H9 (cell line): ENCODE data around the gene BZW1. TPM values are rescaled to one million over a fixed set of nuclear protein-coding genes. Genes with fewer than 3 reads are reported as not detected.

Experiments
- DNase-seq: peaks from one replicate; pipeline ENCODE4 v3.0.0-alpha.2; 2017
- H2AFZ ChIP-seq: one replicate; pipeline ENCODE4 v1.6.1; 2013; ENCODE audit warnings: mild to moderate bottlenecking, low read length, control low read depth, moderate library complexity
- H2AK5ac ChIP-seq: 2 replicates; pipeline ENCODE4 v1.6.1; 2013; ENCODE audit warnings: low read length, control low read depth, mixed read lengths; ENCODE audit not compliant: insufficient read length
- H2BK120ac ChIP-seq: one replicate; pipeline ENCODE4 v1.6.1; 2013; ENCODE audit warnings: low read depth, mild to moderate bottlenecking, low read length, control low read depth, inconsistent platforms; ENCODE audit not compliant: poor library complexity, severe bottlenecking
- H2BK12ac ChIP-seq: 2 replicates; pipeline ENCODE4 v1.6.1; 2013; ENCODE audit warnings: low read length, control low read depth, mixed read lengths, low read depth; ENCODE audit not compliant: insufficient read length
- H2BK15ac ChIP-seq: 2 replicates; pipeline ENCODE4 v1.6.1; 2013; ENCODE audit warnings: low read depth, low read length, control low read depth
- H2BK20ac ChIP-seq: one replicate; pipeline ENCODE4 v1.6.1; 2013; ENCODE audit warnings: low read depth, mild to moderate bottlenecking, low read length, control low read depth, inconsistent platforms; ENCODE audit not compliant: poor library complexity, severe bottlenecking
- H2BK5ac ChIP-seq: 2 replicates; pipeline ENCODE4 v1.6.1; 2013; ENCODE audit warnings: low read length, control low read depth, mixed read lengths; ENCODE audit not compliant: insufficient read length
- H3K14ac ChIP-seq: 2 replicates; pipeline ENCODE4 v1.6.1; 2013; ENCODE audit warnings: low read length, control low read depth; ENCODE audit not compliant: insufficient read depth
- H3K18ac ChIP-seq: 2 replicates; pipeline ENCODE4 v1.6.1; 2013; ENCODE audit warnings: low read depth, mild to moderate bottlenecking, mixed read lengths, low read length, control low read depth; ENCODE audit not compliant: insufficient read length
- H3K23ac ChIP-seq: 2 replicates; pipeline ENCODE4 v1.6.1; 2013; ENCODE audit warnings: low read length, control low read depth, mixed read lengths, low read depth; ENCODE audit not compliant: insufficient read length
- H3K23me2 ChIP-seq: 2 replicates; pipeline ENCODE4 v1.6.1; 2013; ENCODE audit warnings: low read depth, mild to moderate bottlenecking, mixed read lengths, low read length, control low read depth; ENCODE audit not compliant: insufficient read length, poor library complexity, severe bottlenecking
- H3K27ac ChIP-seq: 2 replicates; pipeline ENCODE4 v1.5.1; 2013; ENCODE audit warnings: low read length, control low read depth, mixed read lengths, low read depth; ENCODE audit not compliant: insufficient read length
- H3K27me3 ChIP-seq: 2 replicates; pipeline ENCODE4 v1.6.1; 2013; ENCODE audit warnings: low read length, control low read depth, inconsistent platforms; ENCODE audit not compliant: insufficient read depth
- H3K4ac ChIP-seq: 2 replicates; pipeline ENCODE4 v1.6.1; 2013; ENCODE audit warnings: low read depth, mild to moderate bottlenecking, control low read depth, inconsistent platforms, low read length, moderate library complexity
- H3K4me1 ChIP-seq: 2 replicates; pipeline ENCODE4 v1.6.1; 2013; ENCODE audit warnings: low read length, control low read depth, inconsistent platforms; ENCODE audit not compliant: insufficient read depth
- H3K4me2 ChIP-seq: 2 replicates; pipeline ENCODE4 v1.6.1; 2013; ENCODE audit warnings: low read length, control low read depth, mixed read lengths; ENCODE audit not compliant: insufficient read length, insufficient read depth
- H3K56ac ChIP-seq: 2 replicates; pipeline ENCODE4 v1.6.1; 2013; ENCODE audit warnings: low read depth, mild to moderate bottlenecking, mixed read lengths, low read length, control low read depth; ENCODE audit not compliant: insufficient read length
- H3K79me1 ChIP-seq: 2 replicates; pipeline ENCODE4 v1.6.1; 2013; ENCODE audit warnings: low read depth, mild to moderate bottlenecking, moderate library complexity, low read length, control low read depth, inconsistent platforms; ENCODE audit not compliant: insufficient read depth, poor library complexity, severe bottlenecking
- H3K79me2 ChIP-seq: 2 replicates; pipeline ENCODE4 v1.6.1; 2013; ENCODE audit warnings: low read length, control low read depth, inconsistent platforms; ENCODE audit not compliant: insufficient read depth
- H3K9ac ChIP-seq: 2 replicates; pipeline ENCODE4 v1.6.1; 2013; ENCODE audit warnings: low read length, control low read depth, mixed read lengths; ENCODE audit not compliant: insufficient read length; ENCODE audit errors: extremely low read depth
- H3K9me3 ChIP-seq: one replicate; pipeline ENCODE4 v1.6.1; 2013; ENCODE audit warnings: low read depth, low read length, inconsistent platforms; ENCODE audit not compliant: control insufficient read depth
- H3T11ph ChIP-seq: one replicate; pipeline ENCODE4 v1.6.1; 2013; ENCODE audit warnings: mild to moderate bottlenecking, low read length, control low read depth, inconsistent platforms
- H4K20me1 ChIP-seq: one replicate; pipeline ENCODE4 v1.6.1; 2013; ENCODE audit not compliant: control insufficient read depth, insufficient read length, insufficient read depth
- H4K5ac ChIP-seq: 2 replicates; pipeline ENCODE4 v1.6.1; 2013; ENCODE audit warnings: low read depth, mild to moderate bottlenecking, mixed read lengths, low read length, control low read depth; ENCODE audit not compliant: insufficient read length
- H4K8ac ChIP-seq: replicated peaks from 2 replicates; pipeline ENCODE4 v1.6.1; 2013; ENCODE audit warnings: low read length, control low read depth, mixed read lengths, low read depth; ENCODE audit not compliant: insufficient read length
- H4K91ac ChIP-seq: 2 replicates; pipeline ENCODE4 v1.6.1; 2013; ENCODE audit warnings: low read depth, mild to moderate bottlenecking, moderate library complexity, mixed read lengths, low read length, control low read depth; ENCODE audit not compliant: insufficient read length
- H3K27ac Mint-ChIP-seq, 3 experiments: 2 replicates in 2 of 3; 3 replicates in 1 of 3; pipeline ENCODE4 v1.8.0; 2020 to 2021; ENCODE audit warnings: mixed read lengths in 3 of 3, mild to moderate bottlenecking in 1 of 3, moderate library complexity in 1 of 3
- H3K27me3 Mint-ChIP-seq: 2 replicates; pipeline ENCODE4 v1.8.0; 2021; ENCODE audit warnings: low read depth, mild to moderate bottlenecking, moderate library complexity, mixed read lengths
- H3K36me3 Mint-ChIP-seq, 3 experiments: 2 replicates in 2 of 3; 3 replicates in 1 of 3; pipeline ENCODE4 v1.8.0; 2020 to 2021; ENCODE audit warnings: low read depth in 3 of 3, mixed read lengths in 3 of 3; ENCODE audit not compliant: insufficient read depth in 1 of 3
- H3K4me1 Mint-ChIP-seq, 2 experiments: 2 replicates each; pipeline ENCODE4 v1.8.0; 2020; ENCODE audit warnings: mixed read lengths in 2 of 2
- H3K4me3 Mint-ChIP-seq, 2 experiments: 2 replicates in 1 of 2; 3 replicates in 1 of 2; pipeline ENCODE4 v1.8.0; 2020 to 2021; ENCODE audit warnings: mild to moderate bottlenecking in 2 of 2, mixed read lengths in 2 of 2, moderate library complexity in 1 of 2
- H3K9me3 Mint-ChIP-seq, 2 experiments: 2 replicates in 1 of 2; 3 replicates in 1 of 2; pipeline ENCODE4 v1.8.0; 2020; ENCODE audit warnings: mild to moderate bottlenecking in 2 of 2, mixed read lengths in 2 of 2, moderate library complexity in 1 of 2
- CTCF ChIP-seq: fragments of 200-600 bp; sonication (generic); conservative IDR thresholded peaks from 3 replicates; pipeline ENCODE4 v1.8.0; 2021; ENCODE audit warnings: antibody characterized with exemption, mild to moderate bottlenecking
- WGBS: extraction: QIAGEN DNeasy Blood & Tissue Kit; methylation state at CpG from one replicate; pipeline ENCODE4 v1.1.7; 2013; ENCODE audit warnings: missing lambda C conversion rate, low lambda C conversion rate, mixed read lengths; ENCODE audit not compliant: insufficient read length; ENCODE audit errors: extremely low coverage; 5-methylcytosine and 5-hydroxymethylcytosine counted together
- total RNA-seq: library from RNA; stranded (reverse); gene quantifications from 2 replicates; pipeline ENCODE4 v1.2.1, GENCODE V29; 2021

The BZW1 gene
- total RNA-seq, 1 experiment from 2014 or later, result 370 TPM

- Mint-ChIP-seq H3K4me3 (no peak overlapping the region), H3K4me1 (peaks cover 20 to 25% of the 10 kb centered on the region in 2 experiments), H3K36me3 (no peaks in the 10 kb centered on the region), H3K9me3 (no peaks in the 10 kb centered on the region), H3K27me3 (peaks cover 4% of the 10 kb centered on the region; the same call in 1 of the 2 replicates), H3K27ac (no peak overlapping the region)
- Histone ChIP-seq H3K27me3 (no peaks in the 10 kb centered on the region), H2AFZ (no peak overlapping the region), H3K56ac (no peak overlapping the region), H2BK15ac (no peak overlapping the region), H2BK5ac (no peak overlapping the region), H3K79me2 (no peaks in the 10 kb centered on the region), H3K4ac (no peak overlapping the region), H3K4me1 (peaks cover 3% of the 10 kb centered on the region; the same call in 1 of the 2 replicates), H3K9me3 (no peaks in the 10 kb centered on the region), H3K9ac (no peak overlapping the region), H3K14ac (no peak overlapping the region), H3K23ac (no peak overlapping the region), H2AK5ac (no peak overlapping the region), H3K23me2 (no peaks in the 10 kb centered on the region), H2BK12ac (no peak overlapping the region), H4K20me1 (no peaks in the 10 kb centered on the region), H4K5ac (no peak overlapping the region), H2BK20ac (no peak overlapping the region), H4K8ac (no peak overlapping the region), H3K79me1 (no peaks in the 10 kb centered on the region), H3T11ph (no peak overlapping the region), H3K4me2 (no peak overlapping the region), H2BK120ac (no peak overlapping the region), H4K91ac (no peak overlapping the region), H3K27ac (no peak overlapping the region), H3K18ac (no peak overlapping the region)
- no peak for TF ChIP-seq CTCF
- WGBS, result no CpG with 5 or more reads among the region's 2 CpGs
- DNase-seq, result no peak
Measured at GRCh38 chr2:200786423-200786822, 25.3 kb upstream of the BZW1 start.
